H1 (cell line): ENCODE results near the gene QRICH2. TPM values are rescaled to one million over a fixed set of nuclear protein-coding genes. Genes with fewer than 3 reads are reported as not detected.

Source experiments
- EGR1 ChIP-seq: IDR thresholded peaks from 2 replicates; pipeline ENCODE4 v1.6.1; 2011; ENCODE audit warnings: low read depth, low read length, borderline replicate concordance
- NANOG ChIP-seq: IDR thresholded peaks from 2 replicates; pipeline ENCODE4 v1.6.1; 2011; ENCODE audit warnings: low read length, low read depth, mild to moderate bottlenecking, inconsistent platforms; ENCODE audit not compliant: insufficient read depth, poor library complexity, severe bottlenecking
- PHF8 ChIP-seq: fragments of 200-600 bp; sonication (generic); conservative IDR thresholded peaks from 2 replicates; pipeline ENCODE4 v1.7.1; 2012; ENCODE audit warnings: low read depth, mild to moderate bottlenecking, inconsistent platforms, low read length, moderate library complexity
- SIN3A ChIP-seq, 2 experiments: IDR thresholded peaks in 1 of 2; conservative IDR thresholded peaks in 1 of 2; 2 replicates each; pipeline ENCODE4 v1.6.1; 2011 to 2012; ENCODE audit warnings: low read length in 2 of 2, improper control_type of control experiment in 1 of 2, low read depth in 1 of 2, mild to moderate bottlenecking in 1 of 2
- polyA plus RNA-seq, 7 experiments: library from polyadenylated mRNA; depleted of rRNA in 3 of 7; stranded (reverse) in 5 of 7; unstranded in 2 of 7; fragments of >200 nt in 5 of 7; fragments of 200-250 nt in 2 of 7; gene quantifications; 1 replicate in 5 of 7; 2 replicates in 1 of 7; 4 replicates in 1 of 7; pipeline versions ENCODE4 v1.2.1 to v1.2.3, GENCODE V29; 2011 to 2013; ENCODE audit warnings: missing spikeins in 2 of 7, mixed read lengths in 2 of 7
- total RNA-seq: library from RNA; stranded (reverse); fragmentation: NEBNext Ultra II Directional; extraction: Animal tissue kit (Norgen Biotek cat#: 25700); gene quantifications from 2 replicates; pipeline ENCODE4 v1.2.1, GENCODE V29; 2021

The QRICH2 gene
- total and polyA plus RNA-seq, 2 of the 8 experiments (the other 6 are each of a cell fraction or from before 2014, with no cell fraction given), result 2.8 to 3.8 TPM

GRCh38 chr17:76317535-76317934 is 9.5 kb upstream of the QRICH2 start (continued):
- TF ChIP-seq PHF8, result no peak
- TF ChIP-seq EGR1, result no peak
- no peak for TF ChIP-seq NANOG
- no peak for TF ChIP-seq SIN3A (conservative IDR thresholded peaks at IDR 0.05 in 1 of 2, IDR thresholded peaks at IDR 0.05 in 1 of 2; ENCODE audit: low read depth in 1 of 2, low read length in 2 of 2)
